ENCODE data around the gene STX19.

GRCh38 chr3:94024385-94024784 is 4.0 kb downstream of the STX19 start:
- TF ChIP-seq CTCF (IDR thresholded peaks at IDR 0.05; ENCODE audit: low read length) = no peak
- TF ChIP-seq EZH2 (IDR thresholded peaks at IDR 0.05; ENCODE audit: borderline replicate concordance, low read length) = no peak
